Stomach smooth muscle (tissue), 2 donors: ENCODE results near the gene NCK1.

Experiments
- H3K27ac ChIP-seq: one replicate; pipeline ENCODE4 v1.7.0; 2013; ENCODE audit warnings: mild to moderate bottlenecking, low read length, inconsistent platforms
- H3K27me3 ChIP-seq, 2 donors: one replicate each; pipeline ENCODE4 v1.7.0; 2013; ENCODE audit warnings: low read length in 2 of 2; ENCODE audit not compliant: insufficient read depth in 2 of 2, control insufficient read depth in 1 of 2
- H3K36me3 ChIP-seq, 2 donors: one replicate each; pipeline ENCODE4 v1.7.0; 2013; ENCODE audit warnings: low read length in 2 of 2; ENCODE audit not compliant: control insufficient read depth in 2 of 2, insufficient read depth in 2 of 2
- H3K4me1 ChIP-seq: one replicate; pipeline ENCODE4 v1.7.0; 2013; ENCODE audit warnings: low read length; ENCODE audit not compliant: control insufficient read depth, insufficient read depth
- H3K4me3 ChIP-seq, 2 donors: one replicate each; pipeline ENCODE4 v1.7.0; 2013; ENCODE audit warnings: low read length in 2 of 2
- H3K9ac ChIP-seq, 2 donors: one replicate each; pipeline ENCODE4 v1.7.0; 2013; ENCODE audit warnings: low read length in 2 of 2, mild to moderate bottlenecking in 1 of 2
- H3K9me3 ChIP-seq, 2 donors: one replicate each; pipeline ENCODE4 v1.7.0; 2013; ENCODE audit warnings: low read length in 2 of 2; ENCODE audit not compliant: control insufficient read depth in 2 of 2
- donor health status: healthy.
- donor health status: Pancreatic carcinoma.

Gene NCK1

GRCh38 chr3:136861890-136862616 lies at the start of gene NCK1:
Gene NCK1 (plus strand): TSS chr3:136862208. CDS start chr3:136928002, 65,794 bp downstream.
- Histone ChIP-seq H3K4me1 (peaks cover 12% of the 10 kb centered on the region), H3K9ac (peak within 1 kb of the TSS; percentile 84 to 92), H3K4me3 (peak within 1 kb of the TSS; percentile 94 to 96), H3K27me3 (no peaks in the 10 kb centered on the region), H3K27ac (peak within 1 kb of the TSS; percentile 80), H3K9me3 (no peaks in the 10 kb centered on the region), H3K36me3 (no peaks in the 10 kb centered on the region)

GRCh38 chr3:136817448-136817847 lies 44.6 kb upstream of the NCK1 start:
- peaks cover 11% of the 10 kb centered on the region for H3K4me1 ChIP-seq
- no peaks in the 10 kb centered on the region for H3K9me3 ChIP-seq
- no peaks in the 10 kb centered on the region for H3K36me3 ChIP-seq
- H3K9ac ChIP-seq: no peak overlapping the region
- H3K27ac ChIP-seq: no peak overlapping the region
- H3K27me3 ChIP-seq: no peaks in the 10 kb centered on the region
- H3K4me3 ChIP-seq: no peak overlapping the region

GRCh38 chr3:136818191-136818768 lies 43.7 kb upstream of the NCK1 start:
- H3K4me1 ChIP-seq: peaks cover 11% of the 10 kb centered on the region
- H3K9ac ChIP-seq: peak overlapping the region in 1 of 2 donors; percentile 59
- no peaks in the 10 kb centered on the region for H3K9me3 ChIP-seq
- peak overlapping the region; percentile 74 to 84 for H3K4me3 ChIP-seq
- H3K36me3 ChIP-seq: no peaks in the 10 kb centered on the region
- peak overlapping the region; percentile 37 for H3K27ac ChIP-seq
- H3K27me3 ChIP-seq: no peaks in the 10 kb centered on the region

- Histone ChIP-seq H3K27ac (peak within 1 kb of the TSS; percentile 37), H3K4me1 (peaks cover 11% of the 10 kb centered on the region), H3K4me3 (peak within 1 kb of the TSS; percentile 74 to 84), H3K9me3 (no peaks in the 10 kb centered on the region), H3K27me3 (no peaks in the 10 kb centered on the region), H3K9ac (peak within 1 kb of the TSS; percentile 59 to 71), H3K36me3 (no peaks in the 10 kb centered on the region)
Measured at GRCh38 chr3:136818769-136819391, 43.1 kb upstream of the NCK1 start, which contains the start of gene SLC35G2. Gene SLC35G2 (plus strand): TSS chr3:136819126. CDS start chr3:136854461, 35,335 bp downstream.

- Histone ChIP-seq H3K9ac (peak overlapping the region; percentile 59 to 71), H3K36me3 (no peaks in the 10 kb centered on the region), H3K4me1 (peaks cover 11% of the 10 kb centered on the region), H3K4me3 (peak overlapping the region; percentile 74 to 84), H3K27me3 (no peaks in the 10 kb centered on the region), H3K27ac (no peak overlapping the region), H3K9me3 (no peaks in the 10 kb centered on the region)
Measured at GRCh38 chr3:136819392-136819730, 42.6 kb upstream of the NCK1 start.

- no peak overlapping the region for H3K27ac ChIP-seq
Measured at GRCh38 chr3:136819731-136820679, 42.0 kb upstream of the NCK1 start.

DNA sequence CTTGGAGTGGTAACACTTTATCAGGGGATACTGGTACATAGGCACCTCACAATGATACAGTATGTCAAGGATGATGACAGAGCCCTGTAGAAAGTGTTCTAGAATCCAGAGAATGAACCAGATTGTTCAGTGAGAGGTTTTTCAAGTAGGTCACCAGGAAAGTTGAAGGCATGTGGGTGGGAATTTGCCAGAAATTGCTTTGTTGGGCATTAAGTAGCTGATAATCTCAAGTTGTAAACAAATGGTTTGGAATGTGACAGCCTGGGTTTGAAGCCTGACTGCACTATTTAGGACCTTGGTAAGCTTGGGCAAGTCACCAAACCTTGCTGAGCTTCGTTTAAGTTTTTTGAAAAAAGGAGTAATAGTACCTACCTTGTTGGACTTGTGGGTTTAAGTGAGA lies 30.5 kb upstream of the NCK1 start:
- Histone ChIP-seq H3K9ac (no peak overlapping the region), H3K4me3 (no peak overlapping the region), H3K9me3 (no peaks in the 10 kb centered on the region), H3K27ac (no peak overlapping the region), H3K36me3 (no peaks in the 10 kb centered on the region), H3K27me3 (no peaks in the 10 kb centered on the region), H3K4me1 (peaks cover 8% of the 10 kb centered on the region)

More at GRCh38 chr3:136819731-136820679, 42.0 kb upstream of the NCK1 start:
- H3K36me3 ChIP-seq: no peaks in the 10 kb centered on the region
- no peaks in the 10 kb centered on the region for H3K9me3 ChIP-seq
- peak overlapping the region; percentile 74 to 84 for H3K4me3 ChIP-seq
- peak overlapping the region; percentile 59 to 71 for H3K9ac ChIP-seq
- H3K27me3 ChIP-seq: no peaks in the 10 kb centered on the region
- peaks cover 11% of the 10 kb centered on the region for H3K4me1 ChIP-seq

- no peaks in the 10 kb centered on the region for H3K36me3 ChIP-seq
- H3K4me1 ChIP-seq: peaks cover 27% of the 10 kb centered on the region
- H3K27me3 ChIP-seq: no peaks in the 10 kb centered on the region
- no peaks in the 10 kb centered on the region for H3K9me3 ChIP-seq
- no peak overlapping the region for H3K27ac ChIP-seq
- no peak overlapping the region for H3K4me3 ChIP-seq
- no peak overlapping the region for H3K9ac ChIP-seq
Measured at GRCh38 chr3:136835089-136835812, 26.8 kb upstream of the NCK1 start.

GRCh38 chr3:136835813-136836510 lies 26.0 kb upstream of the NCK1 start:
- no peaks in the 10 kb centered on the region for H3K36me3 ChIP-seq
- H3K9me3 ChIP-seq: no peaks in the 10 kb centered on the region
- H3K4me1 ChIP-seq: peaks cover 27% of the 10 kb centered on the region
- no peak overlapping the region for H3K9ac ChIP-seq
- peak overlapping the region; percentile 55 for H3K27ac ChIP-seq
- no peaks in the 10 kb centered on the region for H3K27me3 ChIP-seq
- no peak overlapping the region for H3K4me3 ChIP-seq
